Central memory CD8-positive, alpha-beta T cell (primary cell): ENCODE results near the gene PLPP3.

Experiments used
- ATAC-seq: fragments of 150-1000 bp; cut with Tn5 transposase; replicated peaks from 2 replicates; pipeline ENCODE4 v1.10.0; 2022; ENCODE audit warnings: mild to moderate bottlenecking, moderate FRiP score, moderate number of reproducible peaks; ENCODE audit not compliant: poor library complexity, severe bottlenecking; ENCODE audit errors: extremely low read depth
- DNase-seq, 2 donors: peaks; one replicate each; pipeline ENCODE4 v3.0.0; 2021; ENCODE audit warnings: low spot score in 2 of 2
- H3K27ac Mint-ChIP-seq: one replicate; pipeline ENCODE4 v1.8.0; 2022; ENCODE audit warnings: low read depth, mild to moderate bottlenecking, moderate library complexity, mixed read lengths
- H3K27me3 Mint-ChIP-seq: one replicate; pipeline ENCODE4 v1.8.0; 2022; ENCODE audit warnings: mixed read lengths
- H3K36me3 Mint-ChIP-seq: one replicate; pipeline ENCODE4 v1.8.0; 2022; ENCODE audit warnings: mild to moderate bottlenecking, moderate library complexity, mixed read lengths; ENCODE audit not compliant: insufficient read depth
- H3K4me1 Mint-ChIP-seq: one replicate; pipeline ENCODE4 v1.8.0; 2022; ENCODE audit warnings: mixed read lengths
- H3K4me3 Mint-ChIP-seq: one replicate; pipeline ENCODE4 v1.8.0; 2022; ENCODE audit warnings: mild to moderate bottlenecking, moderate library complexity, mixed read lengths
- H3K9me3 Mint-ChIP-seq: one replicate; pipeline ENCODE4 v1.8.0; 2022; ENCODE audit warnings: mixed read lengths

The PLPP3 gene

GRCh38 chr1:56451491-56451890, 127.9 kb downstream of the PLPP3 start:
- Mint-ChIP-seq H3K27me3 (peaks cover 9% of the 10 kb centered on the region), H3K27ac (no peak overlapping the region), H3K4me1 (no peaks in the 10 kb centered on the region), H3K4me3 (no peak overlapping the region), H3K36me3 (no peaks in the 10 kb centered on the region), H3K9me3 (peaks cover 6% of the 10 kb centered on the region)
- DNase-seq (no peak), ATAC-seq (no peak)

DNA sequence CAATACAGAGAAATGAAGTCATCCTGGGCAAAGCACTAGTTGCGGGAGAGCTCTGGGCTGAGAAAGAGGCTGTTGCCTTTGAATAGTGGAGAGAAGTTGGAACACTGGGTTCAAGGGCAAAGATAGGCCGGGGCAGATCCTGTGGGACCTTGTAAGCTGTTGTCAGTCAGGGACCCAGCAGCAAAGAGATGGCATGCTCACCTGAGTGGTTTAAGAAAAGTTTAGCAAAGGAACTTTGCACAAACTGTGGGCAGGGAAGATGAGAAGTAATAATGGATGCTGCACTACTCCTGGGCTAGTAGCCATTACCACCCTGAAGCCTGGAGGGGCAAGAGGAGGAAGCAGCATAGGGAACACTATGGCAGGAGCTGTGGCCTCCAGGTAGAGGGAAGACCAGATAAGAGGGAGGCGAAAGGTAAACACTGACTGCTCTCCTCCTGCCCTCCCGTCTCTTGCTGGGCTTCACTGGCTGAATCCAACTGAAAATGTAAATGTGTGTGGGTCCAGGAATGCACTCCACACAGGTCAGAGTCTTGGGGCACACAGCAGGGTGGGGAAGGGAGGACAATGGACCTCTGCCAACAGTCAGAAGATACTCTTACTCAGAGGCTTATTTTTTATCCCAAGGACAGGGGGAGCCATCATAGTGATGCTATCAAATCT, 129.2 kb downstream of the PLPP3 start:
- Mint-ChIP-seq H3K27me3 (peaks cover 9% of the 10 kb centered on the region), H3K4me1 (no peaks in the 10 kb centered on the region), H3K27ac (no peak overlapping the region), H3K4me3 (no peak overlapping the region), H3K9me3 (peaks cover 6% of the 10 kb centered on the region), H3K36me3 (no peaks in the 10 kb centered on the region)
- ATAC-seq: no peak
- DNase-seq: no peak

GRCh38 chr1:56448529-56449300, 130.6 kb downstream of the PLPP3 start:
- no peak for ATAC-seq
- DNase-seq: no peak
- Mint-ChIP-seq H3K27ac (no peak overlapping the region), H3K9me3 (peaks cover 6% of the 10 kb centered on the region), H3K36me3 (no peaks in the 10 kb centered on the region), H3K4me3 (no peak overlapping the region), H3K4me1 (no peaks in the 10 kb centered on the region), H3K27me3 (peaks cover 7% of the 10 kb centered on the region)

GRCh38 chr1:56447823-56448222, 131.5 kb downstream of the PLPP3 start:
- DNase-seq: no peak
- H3K9me3 Mint-ChIP-seq: no peaks in the 10 kb centered on the region

DNA sequence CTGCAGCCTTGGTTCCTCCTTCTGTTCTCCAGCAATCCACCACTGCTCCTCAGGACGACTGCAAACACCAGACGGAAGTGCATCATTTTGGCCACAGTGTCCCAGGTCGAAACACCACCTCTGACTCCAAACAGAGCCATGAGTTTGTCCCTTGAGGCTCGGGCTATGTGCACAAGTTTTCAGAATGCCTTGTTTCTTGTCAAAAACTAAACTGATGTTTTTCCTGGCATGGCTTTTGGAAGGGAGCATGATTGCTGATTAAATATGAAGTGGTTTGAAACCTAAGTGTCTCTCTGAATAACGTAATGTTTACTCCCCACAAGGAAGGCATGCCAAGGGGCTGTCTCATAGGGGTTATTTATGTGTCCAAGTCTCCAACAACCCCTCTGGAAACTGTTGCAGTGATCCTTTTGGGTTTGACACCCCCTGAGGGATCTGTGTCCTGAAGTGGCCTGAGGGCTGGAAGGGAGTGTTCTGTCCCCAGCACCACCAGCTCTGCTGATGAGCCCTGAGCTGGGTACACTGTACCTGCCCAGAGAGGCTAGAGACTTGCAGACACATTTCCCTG, 132.7 kb downstream of the PLPP3 start:
- no peaks in the 10 kb centered on the region for H3K4me1 Mint-ChIP-seq
- no peak overlapping the region for H3K4me3 Mint-ChIP-seq
- H3K27ac Mint-ChIP-seq: no peak overlapping the region
- H3K9me3 Mint-ChIP-seq: no peaks in the 10 kb centered on the region
- H3K36me3 Mint-ChIP-seq: no peaks in the 10 kb centered on the region
- DNase-seq (no peak), ATAC-seq (no peak)
- H3K27me3 Mint-ChIP-seq: no peaks in the 10 kb centered on the region

More at GRCh38 chr1:56447823-56448222, 131.5 kb downstream of the PLPP3 start:
- H3K27me3 Mint-ChIP-seq: no peaks in the 10 kb centered on the region
- H3K4me3 Mint-ChIP-seq: no peak overlapping the region
- ATAC-seq: no peak
- no peaks in the 10 kb centered on the region for H3K4me1 Mint-ChIP-seq
- no peak overlapping the region for H3K27ac Mint-ChIP-seq
- H3K36me3 Mint-ChIP-seq: no peaks in the 10 kb centered on the region

- Mint-ChIP-seq H3K27ac (no peak overlapping the region), H3K4me1 (no peaks in the 10 kb centered on the region), H3K36me3 (no peaks in the 10 kb centered on the region), H3K27me3 (no peaks in the 10 kb centered on the region), H3K4me3 (no peak overlapping the region), H3K9me3 (no peaks in the 10 kb centered on the region)
- DNase-seq (no peak), ATAC-seq (no peak)
These were observed 134.3 kb downstream of the PLPP3 start for GRCh38 chr1:56444960-56445646.
